Tongue (tissue), 2 donors: ENCODE data around the gene MYO1E. TPM values are rescaled to one million over a fixed set of nuclear protein-coding genes. Genes with fewer than 3 reads are reported as not detected.

Experiments
- DNase-seq: peaks from one replicate; pipeline ENCODE4 v3.0.0-alpha.2; 2015
- total RNA-seq: library from RNA; depleted of rRNA; stranded (reverse); fragments of >200 nt; gene quantifications from one replicate; pipeline ENCODE4 v1.2.3, GENCODE V29; 2014

MYO1E gene
- total RNA-seq, 1 donor from 2014 or later = 66.6 TPM

DNA sequence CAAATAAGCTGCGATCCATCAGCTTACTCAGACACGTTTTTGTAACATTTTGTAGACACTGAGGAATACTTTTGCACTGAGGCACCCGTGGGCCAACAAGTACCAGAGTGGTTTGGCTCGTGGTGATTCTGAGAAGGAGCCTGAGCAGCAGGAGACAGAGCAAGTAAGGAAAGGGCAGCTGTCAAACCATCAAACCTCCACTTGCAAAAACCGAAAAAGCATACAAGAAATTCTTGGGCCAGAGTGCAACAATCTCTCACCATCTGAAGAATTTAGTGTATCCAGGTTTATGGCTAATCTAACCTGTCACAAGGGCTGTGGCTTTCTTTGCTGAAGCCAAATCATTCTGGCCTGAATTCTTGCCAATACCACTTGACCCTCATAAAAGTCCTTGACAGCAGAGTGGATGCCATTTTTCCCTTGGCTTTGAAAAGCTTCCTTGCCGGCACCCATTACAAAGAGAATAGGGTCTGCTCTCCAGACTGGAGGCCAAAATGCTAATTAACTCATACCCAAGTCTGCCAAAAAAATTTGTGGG, 56.7 kb downstream of the MYO1E start:
- DNase-seq = no peak

DNA sequence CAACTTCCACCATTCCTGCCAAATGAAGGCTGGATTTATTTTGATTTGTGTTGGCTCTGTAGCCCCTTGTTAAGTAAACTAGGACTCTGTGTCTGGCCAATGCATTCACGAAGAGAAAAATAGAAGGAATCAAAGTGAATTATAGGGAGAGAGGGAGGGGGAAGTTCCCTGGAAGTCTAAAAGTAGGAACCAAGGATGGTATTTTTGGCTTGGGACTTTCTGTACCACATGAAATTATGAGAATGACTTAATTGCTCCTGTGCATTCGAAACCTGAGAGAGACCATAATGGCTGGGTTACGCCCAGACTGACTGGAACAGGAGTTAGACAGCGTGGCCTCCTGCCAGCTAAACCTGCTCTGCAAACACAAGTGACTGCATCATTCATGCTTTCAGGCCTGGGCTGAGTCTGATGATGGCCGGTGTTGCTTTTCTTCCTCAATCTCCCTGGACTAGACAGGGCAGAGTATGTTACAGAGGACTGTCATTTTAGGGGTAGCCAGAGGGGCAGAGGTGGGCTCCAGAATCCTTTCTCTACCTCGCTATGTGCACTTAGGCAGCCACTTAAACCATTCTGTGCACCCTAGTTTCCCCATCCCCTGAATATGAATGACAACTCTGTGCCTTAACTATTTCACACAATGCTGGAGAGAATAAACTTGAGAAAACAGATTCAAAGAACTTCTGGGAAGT, 58.9 kb downstream of the MYO1E start:
- DNase-seq = peak; percentile 86

- no peak for DNase-seq
Measured at GRCh38 chr15:59312205-59312604, 60.5 kb downstream of the MYO1E start.

GRCh38 chr15:59311195-59311594, 61.5 kb downstream of the MYO1E start:
- no peak for DNase-seq

DNA sequence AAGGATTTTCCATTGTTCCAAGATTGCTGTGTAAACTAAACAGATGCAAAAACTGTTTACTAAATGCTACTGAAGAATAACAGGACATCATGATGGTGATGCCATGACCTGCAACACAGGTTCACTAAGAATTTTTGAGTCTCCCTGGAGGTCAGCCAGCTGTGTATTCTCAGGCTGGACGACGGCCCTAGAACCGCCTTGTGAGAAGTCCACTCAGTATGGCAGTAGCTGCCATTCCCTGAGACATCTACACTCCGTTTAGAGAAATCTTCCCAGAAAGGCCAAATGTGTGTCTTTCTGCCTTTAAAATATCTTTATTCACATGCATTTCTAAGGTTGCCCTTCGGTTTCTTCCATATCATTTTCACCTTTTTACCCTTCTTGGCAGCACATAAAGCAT, 63.3 kb downstream of the MYO1E start:
- DNase-seq = no peak

GRCh38 chr15:59307165-59307537, 65.5 kb downstream of the MYO1E start:
- DNase-seq = peak; percentile 85

DNA sequence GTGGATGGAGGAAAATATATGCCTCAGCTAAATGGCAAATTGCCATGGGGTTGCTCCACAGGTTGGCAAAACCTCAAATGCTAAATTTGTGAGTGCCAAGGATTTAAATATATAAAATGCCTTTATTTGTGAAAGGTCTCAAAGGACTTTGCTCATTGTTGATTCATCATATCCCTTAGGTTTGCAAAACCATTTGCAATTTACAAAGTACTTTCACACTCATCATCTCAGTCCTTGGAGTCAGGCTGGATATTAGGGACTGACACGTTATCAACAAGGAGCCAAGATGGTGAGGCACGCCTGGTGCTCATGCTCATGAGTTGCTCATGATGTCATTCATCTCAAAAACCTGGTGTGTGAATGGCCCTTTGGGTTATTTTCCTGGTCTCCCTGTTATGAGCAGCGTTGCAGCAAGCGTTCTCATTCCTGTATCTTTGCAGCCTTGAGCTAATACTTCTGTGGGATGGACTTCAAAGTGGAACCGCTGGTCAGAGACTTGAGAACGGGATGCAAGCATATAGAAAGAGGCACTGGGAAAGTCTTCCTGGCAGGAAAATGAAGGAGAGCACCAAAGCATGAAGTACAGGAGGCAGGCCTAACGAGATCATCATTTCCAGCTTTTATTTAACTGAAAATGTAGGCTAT, 66.0 kb downstream of the MYO1E start:
- peak; percentile 19 for DNase-seq

DNA sequence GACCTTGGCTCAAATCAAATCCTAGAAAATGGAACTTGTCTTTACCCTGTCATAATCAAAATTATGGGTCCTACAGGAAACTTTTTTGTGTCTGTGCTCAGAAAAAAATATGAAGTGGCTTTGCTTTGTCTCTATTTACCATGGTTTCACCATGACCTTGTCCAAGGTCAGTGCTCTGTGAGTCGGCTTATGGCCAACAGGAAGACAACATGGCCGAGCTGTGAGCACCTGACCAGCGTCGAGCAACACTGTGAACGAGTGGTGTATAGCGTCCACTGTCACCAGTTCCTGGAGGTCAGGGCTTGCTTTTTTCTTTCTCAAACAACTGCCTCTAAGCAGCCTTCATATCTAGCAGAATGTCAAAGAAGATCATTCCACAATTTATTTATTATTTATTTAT, 67.9 kb downstream of the MYO1E start:
- DNase-seq = no peak

GRCh38 chr15:59304034-59304795, 68.5 kb downstream of the MYO1E start:
- no peak for DNase-seq

- no peak for DNase-seq
Measured at GRCh38 chr15:59303633-59304032, 69.0 kb downstream of the MYO1E start.

GRCh38 chr15:59303136-59303535, 69.5 kb downstream of the MYO1E start:
- no peak for DNase-seq

- DNase-seq = no peak
Measured at GRCh38 chr15:59301527-59301926, 71.1 kb downstream of the MYO1E start.

DNA sequence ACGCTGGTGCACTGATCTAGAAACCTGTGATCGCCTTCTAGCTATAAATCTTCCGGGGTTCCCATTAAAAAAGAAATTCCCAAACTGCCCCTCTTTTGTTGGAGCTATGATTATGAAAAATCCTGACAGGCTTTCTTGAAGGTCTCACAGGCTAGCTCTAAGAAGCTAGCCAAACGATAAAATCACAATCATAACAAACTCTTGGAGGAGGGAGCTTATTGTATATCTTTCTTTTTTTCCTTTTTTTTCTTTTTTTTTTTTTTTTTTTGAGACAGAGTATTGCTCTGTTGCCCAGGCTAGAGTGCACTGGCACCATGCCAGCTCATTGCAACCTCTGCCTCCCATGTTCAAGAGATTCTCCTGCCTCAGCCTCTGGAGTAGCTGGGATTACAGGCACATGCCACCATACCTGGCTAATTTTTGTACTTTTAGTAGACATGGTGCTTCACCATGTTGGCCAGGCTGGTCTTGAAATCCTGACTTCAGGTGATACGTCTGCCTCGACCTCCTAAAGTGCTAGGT, 72.0 kb downstream of the MYO1E start:
- DNase-seq = no peak

GRCh38 chr15:59299929-59300617, 72.6 kb downstream of the MYO1E start:
- peak; percentile 62 for DNase-seq

DNA sequence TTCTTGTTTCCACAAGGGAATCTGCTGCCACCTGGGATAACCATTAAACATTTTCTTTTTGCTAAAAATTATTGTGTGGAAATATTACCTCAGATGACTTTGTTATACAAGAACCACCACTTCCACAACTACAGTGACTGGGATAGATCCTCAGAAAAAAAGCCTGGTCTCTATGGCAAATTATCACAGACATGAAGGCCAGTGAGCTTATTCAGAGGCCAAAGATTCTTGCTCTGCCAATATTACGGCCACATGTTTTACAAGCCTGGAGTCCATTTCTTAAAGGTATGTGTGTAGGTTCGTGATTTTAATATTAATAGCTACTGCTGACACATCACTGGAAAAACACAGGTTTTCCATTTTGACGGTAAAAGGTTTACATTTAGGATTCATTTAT, 73.8 kb downstream of the MYO1E start:
- no peak for DNase-seq

GRCh38 chr15:59298225-59298853, 74.3 kb downstream of the MYO1E start:
- DNase-seq = no peak

GRCh38 chr15:59296181-59296617, 76.5 kb downstream of the MYO1E start:
- DNase-seq = no peak

DNA sequence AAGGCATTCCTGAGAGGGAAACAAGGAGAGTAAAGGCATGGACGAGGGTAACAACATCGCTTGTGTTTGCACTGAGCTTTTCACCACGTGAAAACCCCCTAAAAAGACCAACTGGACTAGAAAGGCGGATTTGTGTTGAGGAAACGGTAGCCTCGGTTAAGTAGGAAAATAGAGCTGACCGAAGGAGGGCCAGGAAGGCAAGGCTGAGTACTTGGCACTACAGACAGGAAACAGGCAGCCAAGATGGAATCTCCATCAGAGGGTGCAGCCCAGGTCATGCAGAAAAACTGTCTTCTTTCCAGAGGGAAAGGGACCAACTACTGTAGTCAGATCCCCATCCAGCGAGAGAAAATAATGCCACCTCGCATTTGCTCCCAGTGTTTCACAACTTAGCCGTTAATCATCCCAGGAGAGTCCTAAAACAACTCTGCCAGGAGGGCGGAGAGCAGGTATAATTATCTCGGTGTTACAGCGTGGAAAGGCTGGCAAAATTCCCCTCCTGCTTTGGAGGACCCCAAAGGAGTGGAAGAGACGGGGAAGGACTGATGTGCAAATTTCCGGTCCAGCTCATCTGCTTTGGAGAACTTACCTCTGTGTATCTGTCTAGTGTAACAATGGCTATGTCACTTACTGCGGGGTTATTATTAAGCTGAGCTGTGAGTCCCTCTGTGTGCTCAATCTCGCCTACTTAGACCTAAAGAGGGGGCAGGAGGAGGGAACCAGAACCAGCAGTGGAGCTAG, 77.2 kb downstream of the MYO1E start:
- DNase-seq = no peak

GRCh38 chr15:59294574-59295260, 78.0 kb downstream of the MYO1E start:
- no peak for DNase-seq

DNA sequence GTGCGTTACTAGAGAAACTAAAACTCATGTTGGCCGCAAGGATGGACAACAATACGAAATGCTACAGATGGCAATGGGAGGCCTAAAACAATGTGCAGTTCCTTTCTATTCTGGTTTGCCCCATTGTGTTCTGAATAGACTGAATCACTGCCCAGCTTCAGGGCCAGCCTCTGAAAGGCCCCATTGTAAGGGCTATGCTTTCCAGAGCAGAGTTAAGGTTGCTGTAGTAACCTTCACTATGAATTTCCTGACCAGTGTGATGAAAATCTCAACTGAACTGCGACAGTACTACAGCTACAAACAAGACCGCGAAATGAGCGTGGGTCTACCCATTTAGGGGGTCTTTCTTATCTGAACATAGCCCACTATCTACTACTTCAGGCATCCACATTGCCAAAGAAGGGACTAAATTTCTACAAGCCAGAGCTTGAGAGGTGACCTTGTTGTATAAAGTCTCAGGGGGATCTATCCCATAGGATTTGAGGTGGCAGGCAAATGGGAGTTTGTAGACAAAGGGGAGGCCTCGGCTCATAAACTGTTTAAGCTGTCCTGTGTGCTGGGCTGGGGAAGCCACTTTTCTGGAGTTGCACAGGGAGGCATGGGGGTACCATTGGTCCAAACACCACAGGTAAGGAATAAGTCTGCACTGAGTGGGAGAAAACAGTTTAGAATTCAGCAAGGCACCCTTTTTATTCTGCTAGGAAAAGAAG, 80.1 kb downstream of the MYO1E start:
- peak; percentile 18 for DNase-seq
